Glutamatergic neuron (in vitro differentiated cells): ENCODE measurements around the gene GABRR3. TPM values are rescaled to one million over a fixed set of nuclear protein-coding genes. Genes with fewer than 3 reads are reported as not detected.

ENCODE experiments used
- DNase-seq: peaks from one replicate; pipeline ENCODE4 v3.0.0; 2022
- H3K27ac Mint-ChIP-seq: one replicate; pipeline ENCODE4 v1.8.0; 2020; ENCODE audit warnings: mild to moderate bottlenecking, mixed read lengths, inconsistent platforms; ENCODE audit not compliant: unreplicated experiment
- H3K27me3 Mint-ChIP-seq: one replicate; pipeline ENCODE4 v1.8.0; 2020; ENCODE audit warnings: mild to moderate bottlenecking, moderate library complexity, mixed read lengths, inconsistent platforms; ENCODE audit not compliant: unreplicated experiment
- H3K36me3 Mint-ChIP-seq: one replicate; pipeline ENCODE4 v1.8.0; 2020; ENCODE audit warnings: mild to moderate bottlenecking, mixed read lengths, inconsistent platforms; ENCODE audit not compliant: unreplicated experiment
- H3K4me1 Mint-ChIP-seq: one replicate; pipeline ENCODE4 v1.8.0; 2020; ENCODE audit warnings: mild to moderate bottlenecking, low read depth, mixed read lengths, inconsistent platforms; ENCODE audit not compliant: unreplicated experiment
- H3K4me3 Mint-ChIP-seq: one replicate; pipeline ENCODE4 v1.8.0; 2020; ENCODE audit warnings: mild to moderate bottlenecking, mixed read lengths, inconsistent platforms; ENCODE audit not compliant: unreplicated experiment
- H3K9me3 Mint-ChIP-seq: one replicate; pipeline ENCODE4 v1.8.0; 2020; ENCODE audit warnings: mild to moderate bottlenecking, moderate library complexity, mixed read lengths, inconsistent platforms; ENCODE audit not compliant: unreplicated experiment
- total RNA-seq: library from RNA; stranded (reverse); fragmentation: NEBNext Ultra II Directional; extraction: Animal tissue kit (Norgen Biotek cat#: 25700); gene quantifications from one replicate; pipeline ENCODE4 v1.2.1, GENCODE V29; 2021; ENCODE audit not compliant: unreplicated experiment
- TF ChIP-seq, protein P1 (sequence below): fragments of 200-600 bp; sonication (generic); IDR thresholded peaks from one replicate; pipeline ENCODE4 v1.5.0; 2021; ENCODE audit not compliant: partially characterized antibody, unreplicated experiment

GABRR3 gene
- total RNA-seq, 1 donor from 2014 or later = not detected

DNA sequence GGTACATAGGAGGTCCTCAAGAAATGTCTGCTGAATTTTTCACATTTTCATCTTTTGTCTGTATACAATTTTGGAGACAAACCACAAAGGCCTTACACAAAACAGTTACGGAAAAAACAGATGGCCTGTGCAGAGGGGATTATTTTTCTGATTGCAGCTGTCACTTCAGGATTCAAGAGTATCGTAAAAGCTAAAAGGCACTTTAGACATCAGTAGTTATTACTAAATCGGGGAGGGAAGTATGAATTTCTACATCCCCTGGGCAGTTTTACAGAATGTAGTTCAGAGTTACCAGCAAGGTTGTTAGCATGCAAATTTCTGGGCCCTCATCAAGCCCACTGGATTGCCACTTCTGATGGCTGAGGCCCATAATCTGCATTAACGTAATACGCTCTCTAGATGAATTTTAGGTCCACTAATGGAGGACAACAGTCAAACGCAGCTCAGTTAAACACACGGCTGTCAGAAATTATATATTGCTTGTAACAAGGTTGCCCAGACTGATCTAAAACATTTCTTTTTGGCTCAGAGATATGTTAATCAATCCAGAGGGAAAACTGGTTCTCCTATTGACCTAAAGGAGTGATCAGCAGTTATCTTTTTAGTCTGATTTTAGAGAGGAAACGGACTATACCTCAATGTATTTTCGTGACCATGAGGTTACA, 64.0 kb downstream of the GABRR3 start:
- H3K4me3 Mint-ChIP-seq = peak overlapping the region; percentile 87
- no peaks in the 10 kb centered on the region for H3K36me3 Mint-ChIP-seq
- no peak for DNase-seq
- H3K4me1 Mint-ChIP-seq = peaks cover 28% of the 10 kb centered on the region
- H3K27ac Mint-ChIP-seq = peak overlapping the region; percentile 74
- peaks cover 6% of the 10 kb centered on the region for H3K9me3 Mint-ChIP-seq
- H3K27me3 Mint-ChIP-seq = peaks cover 4% of the 10 kb centered on the region
- TF ChIP-seq, protein P1, sequence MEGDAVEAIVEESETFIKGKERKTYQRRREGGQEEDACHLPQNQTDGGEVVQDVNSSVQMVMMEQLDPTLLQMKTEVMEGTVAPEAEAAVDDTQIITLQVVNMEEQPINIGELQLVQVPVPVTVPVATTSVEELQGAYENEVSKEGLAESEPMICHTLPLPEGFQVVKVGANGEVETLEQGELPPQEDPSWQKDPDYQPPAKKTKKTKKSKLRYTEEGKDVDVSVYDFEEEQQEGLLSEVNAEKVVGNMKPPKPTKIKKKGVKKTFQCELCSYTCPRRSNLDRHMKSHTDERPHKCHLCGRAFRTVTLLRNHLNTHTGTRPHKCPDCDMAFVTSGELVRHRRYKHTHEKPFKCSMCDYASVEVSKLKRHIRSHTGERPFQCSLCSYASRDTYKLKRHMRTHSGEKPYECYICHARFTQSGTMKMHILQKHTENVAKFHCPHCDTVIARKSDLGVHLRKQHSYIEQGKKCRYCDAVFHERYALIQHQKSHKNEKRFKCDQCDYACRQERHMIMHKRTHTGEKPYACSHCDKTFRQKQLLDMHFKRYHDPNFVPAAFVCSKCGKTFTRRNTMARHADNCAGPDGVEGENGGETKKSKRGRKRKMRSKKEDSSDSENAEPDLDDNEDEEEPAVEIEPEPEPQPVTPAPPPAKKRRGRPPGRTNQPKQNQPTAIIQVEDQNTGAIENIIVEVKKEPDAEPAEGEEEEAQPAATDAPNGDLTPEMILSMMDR = no peak

DNA sequence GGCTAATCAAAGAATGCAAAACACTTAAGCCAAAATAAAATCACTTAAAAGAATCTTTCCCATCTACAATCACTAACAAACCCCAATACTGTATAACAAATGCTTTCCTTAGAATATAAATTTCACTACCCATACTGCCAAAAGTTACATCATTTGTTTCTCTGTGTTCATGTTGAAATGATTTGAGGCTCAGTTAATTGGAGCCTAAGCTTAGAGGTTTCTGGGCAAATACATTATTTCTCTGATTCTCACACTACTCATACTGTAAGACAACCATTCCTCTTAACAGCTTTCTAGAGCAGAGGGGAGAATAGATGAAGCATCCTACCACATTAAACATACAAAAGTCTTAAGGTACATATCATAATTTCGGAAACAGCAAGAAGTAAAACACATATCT, 65.0 kb downstream of the GABRR3 start:
- Mint-ChIP-seq H3K27me3 (peaks cover 4% of the 10 kb centered on the region), H3K9me3 (peaks cover 6% of the 10 kb centered on the region), H3K4me3 (peak overlapping the region; percentile 87), H3K4me1 (peaks cover 28% of the 10 kb centered on the region), H3K36me3 (no peaks in the 10 kb centered on the region), H3K27ac (no peak overlapping the region)
- DNase-seq = no peak
- TF ChIP-seq, protein P1 = no peak

DNA sequence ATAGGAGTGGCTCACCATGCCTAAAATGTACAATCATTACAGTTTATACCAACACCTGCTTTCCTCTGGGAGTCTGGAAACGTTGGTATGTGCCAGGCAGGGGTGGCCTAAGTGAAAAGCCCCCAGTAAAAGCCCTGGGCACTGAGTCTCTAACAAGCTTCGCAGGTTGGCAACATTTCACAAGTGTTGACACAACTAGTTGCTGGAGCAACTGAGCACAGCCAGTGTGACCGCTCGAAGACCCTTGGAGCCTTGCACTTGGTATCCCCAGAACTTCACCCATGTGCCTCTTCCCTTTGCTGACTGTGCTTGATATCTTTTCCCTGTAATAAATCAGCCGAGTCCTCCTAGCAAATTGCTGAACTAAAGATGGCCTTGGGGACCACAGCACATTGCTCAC, 65.6 kb downstream of the GABRR3 start:
- peaks cover 4% of the 10 kb centered on the region for H3K27me3 Mint-ChIP-seq

DNA sequence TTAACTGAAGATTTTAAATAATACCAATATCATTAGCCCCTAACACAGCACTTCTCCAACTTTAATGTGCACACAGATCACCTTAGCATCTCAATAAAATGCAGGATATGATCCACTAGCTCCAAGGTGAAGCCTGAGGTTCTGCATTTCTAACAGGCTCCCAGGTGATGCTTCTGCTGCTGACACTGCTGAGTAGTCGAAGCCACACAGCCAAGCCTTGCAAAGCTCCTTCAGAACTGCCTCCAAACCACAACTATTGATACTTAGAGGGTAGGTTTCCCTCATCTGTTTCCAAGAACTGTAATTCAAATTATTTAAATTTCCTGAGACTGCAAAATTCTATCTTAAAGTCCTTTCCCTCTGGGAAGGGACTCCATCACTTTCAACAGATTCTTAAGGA, 66.7 kb downstream of the GABRR3 start:
- no peak overlapping the region for H3K4me3 Mint-ChIP-seq
- TF ChIP-seq, protein P1 = no peak
- H3K27ac Mint-ChIP-seq = no peak overlapping the region
- peaks cover 28% of the 10 kb centered on the region for H3K4me1 Mint-ChIP-seq
- H3K36me3 Mint-ChIP-seq = no peaks in the 10 kb centered on the region
- DNase-seq = no peak
- peaks cover 6% of the 10 kb centered on the region for H3K9me3 Mint-ChIP-seq
- peaks cover 4% of the 10 kb centered on the region for H3K27me3 Mint-ChIP-seq

More for the DNA sequence above, 65.6 kb downstream of the GABRR3 start:
- H3K27ac Mint-ChIP-seq = no peak overlapping the region
- TF ChIP-seq, protein P1 = no peak
- H3K4me1 Mint-ChIP-seq = peaks cover 28% of the 10 kb centered on the region
- H3K9me3 Mint-ChIP-seq = peaks cover 6% of the 10 kb centered on the region
- no peak for DNase-seq
- H3K4me3 Mint-ChIP-seq = no peak overlapping the region
- H3K36me3 Mint-ChIP-seq = no peaks in the 10 kb centered on the region

DNA sequence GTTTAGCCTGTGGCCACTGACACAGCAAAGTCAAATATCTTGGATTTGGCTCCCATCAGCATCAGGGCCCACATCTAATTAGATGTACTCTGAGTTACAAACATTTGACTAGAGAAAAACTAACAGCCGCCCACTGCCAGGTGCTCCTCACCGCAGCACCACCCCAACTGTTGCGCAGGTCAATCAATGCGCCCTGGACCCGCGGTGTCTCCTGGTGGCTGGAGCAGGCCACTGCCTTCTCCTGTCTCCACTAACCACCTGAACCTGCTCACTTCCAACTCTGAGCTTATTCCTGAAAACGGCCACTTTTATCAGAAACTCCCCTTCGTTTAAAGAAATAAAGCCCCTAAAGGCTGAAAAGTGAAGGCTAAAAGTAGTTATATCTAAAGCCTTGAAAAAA, 67.1 kb downstream of the GABRR3 start:
- H3K9me3 Mint-ChIP-seq = peaks cover 6% of the 10 kb centered on the region
- TF ChIP-seq, protein P1 = no peak
- H3K27me3 Mint-ChIP-seq = peaks cover 4% of the 10 kb centered on the region
- H3K4me1 Mint-ChIP-seq = peaks cover 28% of the 10 kb centered on the region
- no peaks in the 10 kb centered on the region for H3K36me3 Mint-ChIP-seq
- DNase-seq = no peak
- no peak overlapping the region for H3K4me3 Mint-ChIP-seq
- no peak overlapping the region for H3K27ac Mint-ChIP-seq
